Measurements from ENCODE around the gene IPPK. TPM values are rescaled to one million over a fixed set of nuclear protein-coding genes. Genes with fewer than 3 reads are reported as not detected.

IPPK gene
- total and polyA plus RNA-seq, 4 experiments from 2014 or later, result 6.3 to 7.9 (median 7.3) TPM

GRCh38 chr9:92642564-92642963 is 27.4 kb downstream of the IPPK start:
- Mint-ChIP-seq H3K4me1 (peaks cover 0 to 3% (median under 1%) of the 10 kb centered on the region in 4 donors), H3K27ac (peak overlapping the region in 1 of 7 donors; percentile 57), H3K36me3 (peaks cover 69 to 80% of the 10 kb centered on the region in 2 donors), H3K4me3 (no peak overlapping the region), H3K27me3 (no peaks in the 10 kb centered on the region), H3K9me3 (peaks cover 5 to 22% (median 12%) of the 10 kb centered on the region in 8 donors)
- ChIA-PET POLR2A (ENCODE audit: partially characterized antibody) (no interaction called here), CTCF (ENCODE audit: partially characterized antibody) (no interaction called here)
- H3K36me3 ChIP-seq (ENCODE audit: insufficient read depth, low read length), result peaks cover 64% of the 10 kb centered on the region
- H3K4me3 ChIP-seq (ENCODE audit: low read length in 2 of 2), result no peak overlapping the region
- no peaks in the 10 kb centered on the region for H3K9me3 ChIP-seq (ENCODE audit: control insufficient read depth in 1 of 2, low read length in 2 of 2)
- no peak overlapping the region for H3K27ac ChIP-seq (ENCODE audit: low read depth, low read length)
- DNase-seq, result no peak
- intact Hi-C loops (cut with micrococcal nuclease), result no loop called here
- no peaks in the 10 kb centered on the region for H3K4me1 ChIP-seq (ENCODE audit: insufficient read depth, low read length)
- H3K27me3 ChIP-seq (ENCODE audit: insufficient read depth, low read length), result no peaks in the 10 kb centered on the region

- ChIA-PET CTCF (ENCODE audit: partially characterized antibody) (interaction anchor here (1.2 kb wide), 1 partner anchor 503 kb away, joined by 3 read pairs; no protein-coding TSS in a partner anchor), POLR2A (ENCODE audit: partially characterized antibody) (no interaction called here)
- H3K4me1 Mint-ChIP-seq, result peaks cover 0 to 3% (median under 1%) of the 10 kb centered on the region in 4 donors
- H3K9me3 ChIP-seq (ENCODE audit: control insufficient read depth in 1 of 2, low read length in 2 of 2), result no peaks in the 10 kb centered on the region
- H3K27me3 Mint-ChIP-seq, result no peaks in the 10 kb centered on the region
- intact Hi-C loops (cut with micrococcal nuclease), result no loop called here
- no peaks in the 10 kb centered on the region for H3K27me3 ChIP-seq (ENCODE audit: insufficient read depth, low read length)
- no peak overlapping the region for H3K27ac ChIP-seq (ENCODE audit: low read depth, low read length)
- no peak overlapping the region for H3K27ac Mint-ChIP-seq
- peaks cover 69 to 80% of the 10 kb centered on the region in 2 donors for H3K36me3 Mint-ChIP-seq
- DNase-seq, result no peak
- no peak overlapping the region for H3K4me3 ChIP-seq (ENCODE audit: low read length in 2 of 2)
- no peaks in the 10 kb centered on the region for H3K4me1 ChIP-seq (ENCODE audit: insufficient read depth, low read length)
- no peak overlapping the region for H3K4me3 Mint-ChIP-seq
- H3K9me3 Mint-ChIP-seq, result peaks cover 1 to 20% (median 12%) of the 10 kb centered on the region in 8 donors
- H3K36me3 ChIP-seq (ENCODE audit: insufficient read depth, low read length), result peaks cover 63% of the 10 kb centered on the region
Measured at GRCh38 chr9:92642041-92642451, 27.9 kb downstream of the IPPK start.

- no peaks in the 10 kb centered on the region for H3K27me3 Mint-ChIP-seq
- ChIA-PET CTCF (ENCODE audit: partially characterized antibody) (interaction anchor here (0.9 to 1.2 kb wide), 2 partner anchors 501 to 503 kb away, joined by 3 to 4 read pairs; no protein-coding TSS in a partner anchor), POLR2A (ENCODE audit: partially characterized antibody) (no interaction called here)
- intact Hi-C loops (cut with micrococcal nuclease), result no loop called here
- DNase-seq, result no peak
- H3K27me3 ChIP-seq (ENCODE audit: insufficient read depth, low read length), result no peaks in the 10 kb centered on the region
- H3K4me3 Mint-ChIP-seq, result no peak overlapping the region
- H3K27ac Mint-ChIP-seq, result peak overlapping the region in 2 of 7 donors; percentile 58 to 78
- H3K9me3 ChIP-seq (ENCODE audit: control insufficient read depth in 1 of 2, low read length in 2 of 2), result no peaks in the 10 kb centered on the region
- no peak overlapping the region for H3K27ac ChIP-seq (ENCODE audit: low read depth, low read length)
- H3K36me3 ChIP-seq (ENCODE audit: insufficient read depth, low read length), result peaks cover 60% of the 10 kb centered on the region
- H3K4me1 ChIP-seq (ENCODE audit: insufficient read depth, low read length), result no peaks in the 10 kb centered on the region
- peaks cover 64 to 80% of the 10 kb centered on the region in 2 donors for H3K36me3 Mint-ChIP-seq
- no peak overlapping the region for H3K4me3 ChIP-seq (ENCODE audit: low read length in 2 of 2)
- H3K9me3 Mint-ChIP-seq, result peaks cover 0 to 16% (median 9%) of the 10 kb centered on the region in 8 donors
- peaks cover 0 to 2% (median under 1%) of the 10 kb centered on the region in 4 donors for H3K4me1 Mint-ChIP-seq
Measured at GRCh38 chr9:92641092-92641809, 28.7 kb downstream of the IPPK start.

GRCh38 chr9:92640398-92641091 is 29.4 kb downstream of the IPPK start:
- Mint-ChIP-seq H3K9me3 (peaks cover 0 to 10% (median 3%) of the 10 kb centered on the region in 8 donors), H3K27ac (peak overlapping the region in 1 of 7 donors; percentile 36), H3K4me3 (no peak overlapping the region), H3K27me3 (no peaks in the 10 kb centered on the region), H3K36me3 (peaks cover 64 to 80% of the 10 kb centered on the region in 2 donors), H3K4me1 (peaks cover 0 to 1% (median 0%) of the 10 kb centered on the region in 4 donors)
- Histone ChIP-seq H3K36me3 (ENCODE audit: insufficient read depth, low read length) (peaks cover 53% of the 10 kb centered on the region), H3K27me3 (ENCODE audit: insufficient read depth, low read length) (no peaks in the 10 kb centered on the region), H3K4me1 (ENCODE audit: insufficient read depth, low read length) (no peaks in the 10 kb centered on the region), H3K4me3 (ENCODE audit: low read length in 2 of 2) (no peak overlapping the region), H3K9me3 (ENCODE audit: control insufficient read depth in 1 of 2, low read length in 2 of 2) (no peaks in the 10 kb centered on the region), H3K27ac (ENCODE audit: low read depth, low read length) (no peak overlapping the region)
- intact Hi-C loops (cut with micrococcal nuclease), result no loop called here
- ChIA-PET CTCF (ENCODE audit: partially characterized antibody) (interaction anchor here (0.9 kb wide), 1 partner anchor 500 kb away, joined by 4 read pairs; no protein-coding TSS in a partner anchor), POLR2A (ENCODE audit: partially characterized antibody) (no interaction called here)
- DNase-seq, result no peak

- Mint-ChIP-seq H3K36me3 (peaks cover 60 to 76% of the 10 kb centered on the region in 2 donors), H3K4me1 (peaks cover 0 to 1% (median 0%) of the 10 kb centered on the region in 4 donors), H3K9me3 (peaks cover 0 to 3% (median 0%) of the 10 kb centered on the region in 8 donors), H3K4me3 (no peak overlapping the region), H3K27ac (peak overlapping the region in 1 of 7 donors; percentile 29), H3K27me3 (no peaks in the 10 kb centered on the region)
- H3K4me1 ChIP-seq (ENCODE audit: insufficient read depth, low read length), result no peaks in the 10 kb centered on the region
- H3K36me3 ChIP-seq (ENCODE audit: insufficient read depth, low read length), result peaks cover 58% of the 10 kb centered on the region
- H3K27ac ChIP-seq (ENCODE audit: low read depth, low read length), result no peak overlapping the region
- ChIA-PET CTCF (ENCODE audit: partially characterized antibody) (interaction anchor here (0.9 kb wide), 1 partner anchor 499 kb away, joined by 4 read pairs; no protein-coding TSS in a partner anchor), POLR2A (ENCODE audit: partially characterized antibody) (no interaction called here)
- no peak for DNase-seq
- H3K27me3 ChIP-seq (ENCODE audit: insufficient read depth, low read length), result no peaks in the 10 kb centered on the region
- H3K9me3 ChIP-seq (ENCODE audit: control insufficient read depth in 1 of 2, low read length in 2 of 2), result no peaks in the 10 kb centered on the region
- H3K4me3 ChIP-seq (ENCODE audit: low read length in 2 of 2), result no peak overlapping the region
- intact Hi-C loops (cut with micrococcal nuclease), result no loop called here
Measured at GRCh38 chr9:92639791-92640271, 30.1 kb downstream of the IPPK start.

GRCh38 chr9:92639124-92639523 is 30.8 kb downstream of the IPPK start:
- no peak overlapping the region for H3K4me3 Mint-ChIP-seq
- DNase-seq, result no peak
- no peaks in the 10 kb centered on the region for H3K27me3 Mint-ChIP-seq
- Histone ChIP-seq H3K27me3 (ENCODE audit: insufficient read depth, low read length) (no peaks in the 10 kb centered on the region), H3K9me3 (ENCODE audit: control insufficient read depth in 1 of 2, low read length in 2 of 2) (no peaks in the 10 kb centered on the region), H3K36me3 (ENCODE audit: insufficient read depth, low read length) (peaks cover 64% of the 10 kb centered on the region), H3K27ac (ENCODE audit: low read depth, low read length) (no peak overlapping the region), H3K4me3 (ENCODE audit: low read length in 2 of 2) (no peak overlapping the region), H3K4me1 (ENCODE audit: insufficient read depth, low read length) (no peaks in the 10 kb centered on the region)
- peak overlapping the region in 1 of 7 donors; percentile 52 for H3K27ac Mint-ChIP-seq
- no peaks in the 10 kb centered on the region for H3K9me3 Mint-ChIP-seq
- H3K36me3 Mint-ChIP-seq, result peaks cover 56 to 76% of the 10 kb centered on the region in 2 donors
- POLR2A ChIA-PET (ENCODE audit: partially characterized antibody), result no interaction called here
- peaks cover 0 to 1% (median 0%) of the 10 kb centered on the region in 4 donors for H3K4me1 Mint-ChIP-seq
- intact Hi-C loops (cut with micrococcal nuclease), result no loop called here
- CTCF ChIA-PET (ENCODE audit: partially characterized antibody), result no interaction called here

GRCh38 chr9:92638621-92639101 is 31.3 kb downstream of the IPPK start:
- H3K9me3 Mint-ChIP-seq, result no peaks in the 10 kb centered on the region
- peaks cover 0 to 1% (median 0%) of the 10 kb centered on the region in 4 donors for H3K4me1 Mint-ChIP-seq
- Histone ChIP-seq H3K27me3 (ENCODE audit: insufficient read depth, low read length) (no peaks in the 10 kb centered on the region), H3K9me3 (ENCODE audit: control insufficient read depth in 1 of 2, low read length in 2 of 2) (no peaks in the 10 kb centered on the region), H3K27ac (ENCODE audit: low read depth, low read length) (no peak overlapping the region), H3K4me1 (ENCODE audit: insufficient read depth, low read length) (no peaks in the 10 kb centered on the region), H3K4me3 (ENCODE audit: low read length in 2 of 2) (no peak overlapping the region), H3K36me3 (ENCODE audit: insufficient read depth, low read length) (peaks cover 61% of the 10 kb centered on the region)
- peak overlapping the region in 1 of 7 donors; percentile 60 for H3K27ac Mint-ChIP-seq
- intact Hi-C loops (cut with micrococcal nuclease), result no loop called here
- ChIA-PET POLR2A (ENCODE audit: partially characterized antibody) (no interaction called here), CTCF (ENCODE audit: partially characterized antibody) (no interaction called here)
- H3K36me3 Mint-ChIP-seq, result peaks cover 52 to 74% of the 10 kb centered on the region in 2 donors
- H3K4me3 Mint-ChIP-seq, result no peak overlapping the region
- H3K27me3 Mint-ChIP-seq, result no peaks in the 10 kb centered on the region
- DNase-seq, result no peak

All from CD4-positive, alpha-beta memory T cell (primary cell).